HEK293 (cell line): ENCODE measurements around the gene PDPR.
"Not testable (repeated sequence)": the region's sequence is repeated elsewhere in the genome, so short reads cannot be mapped to it uniquely, and the experiment has no call there.

Experiments
- CTCF ChIA-PET: fragments of 350-600 bp; formaldehyde crosslinking; extraction: SDS; loops from one replicate; lab custom pipeline; 2021; ENCODE audit warnings: antibody characterized with exemption; lab: Yijun Ruan, JAX
- POLR2A ChIA-PET: fragments of 300-600 bp; formaldehyde crosslinking; extraction: SDS; loops from one replicate; lab custom pipeline; 2020; ENCODE audit warnings: antibody characterized with exemption, inconsistent platforms; lab: Yijun Ruan, JAX
- H3K27ac ChIP-seq: fragments of 200-500 bp; sonication (Bioruptor generic); 2 replicates; pipeline ENCODE4 v1.5.1; 2014; ENCODE audit warnings: low read depth, low read length, control low read depth, inconsistent platforms; ENCODE audit errors: extremely low read depth
- H3K36me3 ChIP-seq, 2 experiments: fragments of 200-500 bp in 1 of 2; sonication (Bioruptor generic) in 1 of 2; 1 replicate in 1 of 2; 2 replicates in 1 of 2; pipeline ENCODE4 v1.5.1; 2014 to 2017; ENCODE audit warnings: inconsistent platforms in 2 of 2, low read length in 2 of 2; ENCODE audit not compliant: control insufficient read depth in 2 of 2, insufficient read depth in 1 of 2
- H3K4me1 ChIP-seq: fragments of 200-500 bp; sonication (Bioruptor generic); 2 replicates; pipeline ENCODE4 v1.5.1; 2014; ENCODE audit warnings: mild to moderate bottlenecking, low read length, inconsistent platforms; ENCODE audit not compliant: control insufficient read depth, insufficient read depth
- H3K4me3 ChIP-seq: 2 replicates; pipeline ENCODE4 v1.5.1; 2011; ENCODE audit warnings: low read depth, mild to moderate bottlenecking, control low read depth, low read length, moderate library complexity
- H3K9me3 ChIP-seq: fragments of 200-500 bp; sonication (Bioruptor generic); 2 replicates; pipeline ENCODE4 v1.5.1; 2014; ENCODE audit warnings: low read depth, low read length, inconsistent platforms; ENCODE audit not compliant: control insufficient read depth, insufficient read depth
- HOXD13 ChIP-seq: sonication (generic); formaldehyde crosslinking; IDR thresholded peaks from 2 replicates; pipeline ENCODE4 v1.8.0; 2022; ENCODE audit warnings: missing genetic modification reagents, borderline replicate concordance
- ZEB2 ChIP-seq: fragments of 450-650 bp; formaldehyde crosslinking; IDR thresholded peaks from 2 replicates; pipeline ENCODE4 v1.5.1; 2016; ENCODE audit warnings: missing biosample characterization, missing genetic modification characterization
- ZNF48 ChIP-seq: fragments of 450-650 bp; formaldehyde crosslinking; IDR thresholded peaks from 2 replicates; pipeline ENCODE4 v1.5.1; 2016; ENCODE audit warnings: missing biosample characterization, missing genetic modification characterization

PDPR gene

DNA sequence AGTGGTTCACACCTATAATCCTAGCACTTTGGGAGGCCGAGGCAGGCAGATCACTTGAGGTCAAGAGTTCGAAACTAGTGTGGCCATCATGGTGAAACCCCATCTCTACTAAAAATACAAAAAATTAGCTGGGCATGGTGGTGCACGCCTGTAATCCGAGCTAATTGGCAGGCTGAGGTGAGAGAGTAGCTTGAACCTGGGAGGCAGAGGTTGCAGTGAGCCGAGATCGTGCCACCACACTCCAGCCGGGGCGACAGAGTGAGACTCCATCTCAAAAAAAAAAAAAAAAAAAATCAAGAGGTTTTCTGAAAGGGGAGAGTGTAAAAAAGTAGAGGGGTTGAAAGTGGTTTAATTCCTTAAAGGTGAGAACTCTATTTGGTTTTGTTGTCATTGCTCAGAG, 21.7 kb downstream of the PDPR start:
- H3K4me1 ChIP-seq, H3K9me3 ChIP-seq, CTCF ChIA-PET, H3K4me3 ChIP-seq, POLR2A ChIA-PET, H3K27ac ChIP-seq: not testable (repeated sequence)
- H3K36me3 ChIP-seq: peaks cover 24 to 49% of the 10 kb centered on the region in 2 experiments; a peak in 2 of 3 replicates

- H3K36me3 ChIP-seq: peaks cover 24 to 51% of the 10 kb centered on the region in 2 experiments; a peak in 2 of 3 replicates
- CTCF ChIA-PET, POLR2A ChIA-PET, H3K9me3 ChIP-seq, H3K4me1 ChIP-seq, H3K4me3 ChIP-seq, H3K27ac ChIP-seq: not testable (repeated sequence)
These were observed 22.5 kb downstream of the PDPR start for GRCh38 chr16:70136595-70136994.

DNA sequence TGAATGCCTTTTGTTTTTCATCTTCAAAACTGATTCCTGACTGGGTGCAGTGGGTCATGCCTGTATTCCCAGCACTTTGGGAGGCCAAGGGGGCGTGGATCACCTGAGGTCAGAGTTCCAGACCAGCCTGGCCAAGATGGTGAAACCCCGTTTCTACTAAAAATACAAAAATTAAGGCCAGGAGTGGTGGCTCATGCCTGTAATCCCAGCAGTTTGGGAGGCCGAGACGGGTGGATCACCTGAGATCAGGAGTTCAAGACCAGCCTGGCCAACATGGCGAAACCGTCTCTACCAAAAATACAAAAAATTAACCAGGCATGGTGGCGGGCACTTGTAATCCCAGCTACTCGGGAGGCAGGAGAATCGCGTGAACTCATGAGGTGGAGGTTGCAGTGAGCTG, 28.6 kb downstream of the PDPR start:
- H3K9me3 ChIP-seq, H3K27ac ChIP-seq, H3K4me3 ChIP-seq, POLR2A ChIA-PET, CTCF ChIA-PET, H3K4me1 ChIP-seq: not testable (repeated sequence)
- peaks cover 0 to 50% of the 10 kb centered on the region in 2 experiments; a peak in 2 of 3 replicates for H3K36me3 ChIP-seq

DNA sequence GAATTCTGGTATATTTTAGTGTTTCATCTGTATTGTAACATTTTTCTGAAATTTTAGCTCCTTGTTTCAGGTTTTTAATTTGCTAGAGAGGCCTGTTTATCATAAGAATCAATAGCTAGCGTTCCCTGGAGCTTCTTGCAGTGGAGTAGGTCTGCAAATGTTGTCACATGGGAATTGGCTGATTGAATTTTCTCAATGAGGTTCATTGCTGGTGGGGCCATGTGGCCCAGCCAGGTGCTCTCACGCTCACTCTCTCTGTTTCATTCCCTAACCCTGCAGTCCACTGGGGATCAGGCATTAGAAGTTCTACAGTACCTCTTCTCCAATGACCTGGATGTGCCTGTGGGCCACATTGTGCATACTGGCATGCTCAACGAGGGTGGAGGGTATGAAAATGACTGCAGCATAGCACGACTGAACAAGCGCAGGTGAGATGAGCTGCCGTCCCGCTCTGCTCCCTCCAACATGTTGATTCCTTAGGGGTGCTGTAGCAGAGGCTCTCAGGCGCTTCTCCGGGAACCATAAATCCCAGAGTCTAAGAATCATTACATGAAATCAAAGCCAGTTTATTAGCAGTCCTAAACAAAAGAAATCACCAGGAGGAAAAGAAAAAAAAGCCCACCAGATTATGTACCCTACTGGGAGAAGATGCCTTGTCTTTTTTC, 29.2 kb downstream of the PDPR start:
- H3K4me1 ChIP-seq, H3K4me3 ChIP-seq, H3K27ac ChIP-seq, CTCF ChIA-PET, POLR2A ChIA-PET, H3K9me3 ChIP-seq: not testable (repeated sequence)
- H3K36me3 ChIP-seq: peaks cover 0 to 54% of the 10 kb centered on the region in 2 experiments; a peak in 2 of 3 replicates

- POLR2A ChIA-PET, CTCF ChIA-PET: not testable (repeated sequence)
These were observed 33.7 kb downstream of the PDPR start for GRCh38 chr16:70147853-70148252.

DNA sequence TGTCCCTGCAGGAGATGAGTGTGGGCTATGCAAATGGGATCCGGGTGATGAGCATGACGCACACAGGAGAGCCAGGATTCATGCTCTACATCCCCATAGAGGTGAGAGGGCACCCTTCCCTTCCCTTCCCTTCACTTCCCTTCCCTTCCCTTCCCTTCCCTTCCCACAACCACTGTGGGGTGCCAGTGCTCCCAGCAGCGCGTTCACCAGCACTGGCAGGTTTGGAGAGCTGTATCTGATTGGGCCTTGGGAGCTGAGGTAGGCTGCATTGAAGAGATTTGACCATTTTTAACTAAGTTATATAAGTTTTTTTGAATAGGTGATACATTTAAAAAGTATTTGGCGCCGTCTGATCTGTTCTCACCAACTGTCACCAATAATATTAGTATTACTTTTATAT, 34.3 kb downstream of the PDPR start:
- H3K9me3 ChIP-seq, POLR2A ChIA-PET, H3K27ac ChIP-seq, CTCF ChIA-PET, H3K4me3 ChIP-seq, H3K4me1 ChIP-seq: not testable (repeated sequence)
- H3K36me3 ChIP-seq: peaks cover 25 to 60% of the 10 kb centered on the region in 2 experiments

More at GRCh38 chr16:70147853-70148252, 33.7 kb downstream of the PDPR start:
- H3K9me3 ChIP-seq, H3K4me3 ChIP-seq, H3K27ac ChIP-seq, H3K4me1 ChIP-seq: not testable (repeated sequence)
- H3K36me3 ChIP-seq: peaks cover 23 to 59% of the 10 kb centered on the region in 2 experiments

DNA sequence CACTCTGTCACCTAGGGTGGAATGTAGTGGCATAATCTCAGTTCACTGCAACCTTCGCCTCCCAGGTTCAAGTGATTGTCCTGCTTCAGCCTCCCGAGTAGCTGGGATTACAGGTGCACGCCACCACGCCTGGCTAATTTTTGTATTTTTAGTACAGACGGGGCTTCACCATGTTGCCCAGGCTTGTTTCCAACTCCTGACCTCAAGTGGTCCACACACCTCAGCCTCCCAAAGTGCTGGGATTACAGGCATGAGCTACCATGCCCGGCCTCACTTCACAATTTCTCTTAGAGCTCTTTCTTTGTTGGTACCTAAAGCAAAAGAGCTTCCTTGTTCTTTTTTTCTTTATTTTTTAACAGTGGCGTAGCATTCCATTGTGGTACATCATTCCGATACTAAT, 35.2 kb downstream of the PDPR start:
- peaks cover 28 to 61% of the 10 kb centered on the region in 2 experiments for H3K36me3 ChIP-seq
- H3K4me3 ChIP-seq, H3K9me3 ChIP-seq, CTCF ChIA-PET, POLR2A ChIA-PET, H3K27ac ChIP-seq, H3K4me1 ChIP-seq: not testable (repeated sequence)

- no peak overlapping the region for H3K4me3 ChIP-seq
- no peaks in the 10 kb centered on the region for H3K9me3 ChIP-seq
- H3K36me3 ChIP-seq: peaks cover 48 to 71% of the 10 kb centered on the region in 2 experiments
- ChIA-PET CTCF (interaction anchor here (1.5 kb wide), 1 partner anchor 11 kb away, joined by 4 read pairs; no protein-coding TSS in a partner anchor), POLR2A (interaction anchor here (0.6 kb wide), 1 partner anchor 517 kb away, joined by 3 read pairs; no protein-coding TSS in a partner anchor)
- no peak overlapping the region for H3K27ac ChIP-seq
- TF ChIP-seq ZNF48 (no peak), HOXD13 (no peak), ZEB2 (tag by site-specific recombination) (no peak)
- no peaks in the 10 kb centered on the region for H3K4me1 ChIP-seq
These were observed 37.3 kb downstream of the PDPR start for GRCh38 chr16:70151391-70151790.
